Transverse colon (tissue), 4 donors: ENCODE results near the gene ZNF425. TPM values are rescaled to one million over a fixed set of nuclear protein-coding genes. Genes with fewer than 3 reads are reported as not detected.
"Not testable (repeated sequence)": the region's sequence is repeated elsewhere in the genome, so short reads cannot be mapped to it uniquely, and the experiment has no call there.

Experiments used
- DNase-seq: peaks from one replicate; pipeline ENCODE4 v3.0.0-alpha.2; 2019
- H3K27ac ChIP-seq, 4 donors: fragments of 200-600 bp; sonication (generic); 2 replicates each; pipeline ENCODE4 v1.5.1; 2016 to 2018; ENCODE audit warnings: inconsistent platforms in 4 of 4
- H3K27me3 ChIP-seq: fragments of 200-600 bp; sonication (generic); 2 replicates; pipeline ENCODE4 v1.5.1; 2017; ENCODE audit warnings: inconsistent platforms
- H3K36me3 ChIP-seq, 4 donors: fragments of 200-600 bp; sonication (generic); 2 replicates each; pipeline ENCODE4 v1.5.1; 2017 to 2019; ENCODE audit warnings: inconsistent platforms in 4 of 4
- H3K4me1 ChIP-seq, 4 donors: fragments of 200-600 bp; sonication (generic); 2 replicates each; pipeline ENCODE4 v1.5.1; 2017 to 2020; ENCODE audit warnings: inconsistent platforms in 4 of 4
- H3K4me3 ChIP-seq, 4 donors: fragments of 200-600 bp; sonication (generic); 1 replicate in 1 of 4; 2 replicates in 3 of 4; pipeline versions ENCODE4 v1.5.1 to v1.6.1; 2017 to 2019; ENCODE audit warnings: inconsistent platforms in 4 of 4
- H3K9me3 ChIP-seq, 2 donors: fragments of 200-600 bp; sonication (generic); 2 replicates each; pipeline ENCODE4 v1.5.1; 2017 to 2019; ENCODE audit warnings: inconsistent platforms in 2 of 2
- CTCF ChIP-seq, 5 experiments: fragments of 200-600 bp in 3 of 5; fragments of 450-650 bp in 2 of 5; sonication (generic) in 3 of 5; IDR thresholded peaks; 1 replicate in 2 of 5; 2 replicates in 3 of 5; pipeline ENCODE4 v1.5.1; 2016 to 2017; ENCODE audit warnings: antibody characterized with exemption in 5 of 5, inconsistent platforms in 3 of 5, mild to moderate bottlenecking in 2 of 5, moderate library complexity in 1 of 5
- EP300 ChIP-seq: sonication (generic); formaldehyde crosslinking; IDR thresholded peaks from one replicate; pipeline ENCODE4 v1.6.1; 2017; ENCODE audit warnings: antibody characterized with exemption, low read depth
- POLR2A ChIP-seq: fragments of 450-650 bp; IDR thresholded peaks from one replicate; pipeline ENCODE4 v1.6.1; 2016; ENCODE audit warnings: antibody characterized with exemption, mild to moderate bottlenecking, moderate library complexity
- POLR2AphosphoS5 ChIP-seq, 3 donors: sonication (generic); formaldehyde crosslinking; IDR thresholded peaks; one replicate each; pipeline ENCODE4 v1.6.1; 2016; ENCODE audit warnings: antibody characterized with exemption in 3 of 3
- WGBS, 2 donors: methylation state at CpG; one replicate each; pipeline ENCODE4 v1.1.5; 2018; ENCODE audit warnings: low coverage in 1 of 2; 5-methylcytosine and 5-hydroxymethylcytosine counted together
- in situ Hi-C, 4 donors: fragments of 200-750 bp; cut with MboI; loops; one replicate each; pipeline versions ENCODE4 v1.15.0 to v1.15.1; 2017; ENCODE audit warnings: low sequenced_read_pairs in 3 of 4, low pct_ligation_motif_present in 1 of 4, low pct_unique_long_range_greater_than_20kb in 1 of 4
- intact Hi-C: fragments of 100-400 bp; cut with DNase I; formaldehyde crosslinking; loops from one replicate; pipeline ENCODE4 v1.15.1; 2023; ENCODE audit warnings: low total_unique reads
- total RNA-seq, 4 donors: library from RNA; depleted of rRNA; stranded (reverse); fragments of >200 nt; gene quantifications; one replicate each; pipeline ENCODE4 v1.1.0, GENCODE V29; 2016

ZNF425 gene
- total RNA-seq, 4 donors from 2014 or later, result 0.37 to 2.3 (median 1.6) TPM

DNA sequence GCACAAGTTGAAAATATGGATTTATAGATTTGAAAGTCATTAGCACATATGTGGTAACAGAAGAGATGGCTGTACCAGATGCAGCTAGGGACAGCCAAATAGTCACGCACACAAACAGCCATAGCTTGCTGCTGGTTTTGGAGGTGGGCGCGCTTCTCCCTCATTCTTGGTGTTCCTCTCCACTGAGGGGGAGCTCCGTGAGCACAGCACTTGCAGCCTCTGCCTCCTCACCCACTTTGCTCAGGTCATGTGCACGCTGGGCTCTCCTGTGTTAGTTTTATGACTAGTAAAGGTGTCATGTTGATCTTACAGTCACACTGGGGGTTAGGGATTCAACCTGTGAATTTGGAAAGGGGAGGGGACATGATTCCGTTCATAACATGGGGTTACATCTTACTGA, 27.1 kb downstream of the ZNF425 start:
- Histone ChIP-seq H3K36me3 (no peaks in the 10 kb centered on the region), H3K4me3 (no peak overlapping the region), H3K27me3 (no peaks in the 10 kb centered on the region), H3K27ac (no peak overlapping the region), H3K4me1 (no peaks in the 10 kb centered on the region), H3K9me3 (no peaks in the 10 kb centered on the region)
- intact Hi-C loops, result no loop called here
- DNase-seq, result no peak
- 75 to 80% methylated on average over 1 to 6 of the region's 6 CpGs for WGBS, 2 donors
- in situ Hi-C loops, result loop anchor here in 1 of 4 donors (10.0 kb wide), 1 partner anchor 94 kb away; no protein-coding TSS in a partner anchor
- TF ChIP-seq EP300 (no peak), CTCF (IDR thresholded peaks at IDR 0.05) (no peak), POLR2A (no peak), POLR2AphosphoS5 (IDR thresholded peaks at IDR 0.05) (no peak)

- no peaks in the 10 kb centered on the region for H3K27me3 ChIP-seq
- no peaks in the 10 kb centered on the region for H3K9me3 ChIP-seq
- H3K27ac ChIP-seq, result no peak overlapping the region
- 83 to 100% methylated on average over 2 to 4 of the region's 4 CpGs for WGBS, 2 donors
- peaks cover 0 to 9% (median 0%) of the 10 kb centered on the region in 4 donors for H3K4me1 ChIP-seq
- no peak for DNase-seq
- TF ChIP-seq EP300, result no peak
- no peak for TF ChIP-seq POLR2AphosphoS5 (IDR thresholded peaks at IDR 0.05)
- TF ChIP-seq POLR2A, result no peak
- no peak for TF ChIP-seq CTCF (IDR thresholded peaks at IDR 0.05)
- intact Hi-C loops (no loop called here), in situ Hi-C loops (loop anchor here in 1 of 4 donors (10.0 kb wide), 1 partner anchor 92 kb away; no protein-coding TSS in a partner anchor)
- no peak overlapping the region for H3K4me3 ChIP-seq
- no peaks in the 10 kb centered on the region for H3K36me3 ChIP-seq
Measured at GRCh38 chr7:149097088-149097487, 29.0 kb downstream of the ZNF425 start.

DNA sequence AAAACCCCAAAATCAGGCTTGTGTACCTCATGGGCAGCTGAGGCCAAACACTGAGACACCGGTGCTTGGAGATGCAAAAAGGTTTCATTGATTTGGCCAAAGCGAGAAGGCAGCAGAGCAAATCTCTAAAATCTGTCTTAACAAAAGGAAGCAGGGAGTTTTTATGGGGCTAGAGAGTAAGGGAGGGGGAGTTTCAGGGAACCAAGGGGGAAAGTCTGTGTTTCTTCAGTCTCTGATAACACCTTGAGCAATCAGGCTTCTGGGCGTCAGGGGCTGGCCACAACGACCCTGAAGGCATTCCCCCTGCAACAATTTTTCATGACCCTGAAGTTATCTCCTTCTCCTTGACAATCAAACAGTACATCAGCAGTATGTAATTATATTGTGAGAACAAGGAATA, 32.9 kb downstream of the ZNF425 start:
- 36 to 60% methylated on average over 2 to 4 of the region's 4 CpGs for WGBS, 2 donors

DNA sequence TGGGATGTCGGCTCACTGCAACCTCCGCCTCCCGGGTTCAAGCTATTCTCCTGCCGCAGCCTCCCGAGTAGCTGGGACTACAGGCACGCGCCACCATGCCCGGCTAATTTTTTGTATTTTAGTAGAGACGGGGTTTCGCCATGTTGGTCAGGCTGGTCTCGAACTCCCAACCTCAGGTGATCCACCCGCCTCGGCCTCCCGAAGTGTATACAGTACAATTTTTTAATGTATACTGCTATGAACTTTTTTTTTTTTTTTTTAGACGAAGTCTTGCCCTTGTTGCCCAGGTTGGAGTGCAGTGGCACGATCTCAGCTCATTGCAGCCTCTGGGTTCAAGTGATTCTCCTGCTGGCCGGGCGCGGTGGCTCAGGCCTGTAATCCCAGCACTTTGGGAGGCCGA, 33.9 kb downstream of the ZNF425 start:
- intact Hi-C loops, H3K36me3 ChIP-seq, H3K27me3 ChIP-seq, H3K9me3 ChIP-seq, DNase-seq: not testable (repeated sequence)
- H3K4me1 ChIP-seq, result peaks cover 5 to 31% (median 6%) of the 10 kb centered on the region in 4 donors
- H3K27ac ChIP-seq, result peak overlapping the region; percentile 98 to 100 (median 99)
- WGBS, 2 donors, result 82% methylated on average over 20 of the region's 20 CpGs; no CpG with 5 or more reads in 1 of the 2 donors
- in situ Hi-C loops, result loop anchor here in 1 of 4 donors (10.0 kb wide), 1 partner anchor 87 kb away; no protein-coding TSS in a partner anchor
- peak overlapping the region in 1 of 4 donors; percentile 87 for H3K4me3 ChIP-seq

More for the DNA sequence above, 32.9 kb downstream of the ZNF425 start:
- Histone ChIP-seq H3K36me3 (no peaks in the 10 kb centered on the region), H3K4me1 (peaks cover 5 to 31% (median 6%) of the 10 kb centered on the region in 4 donors), H3K27ac (peak overlapping the region in 2 of 4 donors; percentile 98 to 99), H3K27me3 (no peaks in the 10 kb centered on the region), H3K4me3 (no peak overlapping the region), H3K9me3 (no peaks in the 10 kb centered on the region)
- no peak for TF ChIP-seq CTCF (IDR thresholded peaks at IDR 0.05)
- TF ChIP-seq EP300, result no peak
- TF ChIP-seq POLR2AphosphoS5 (IDR thresholded peaks at IDR 0.05), result no peak
- TF ChIP-seq POLR2A, result no peak
- no peak for DNase-seq
- intact Hi-C loops, result no loop called here
- in situ Hi-C loops, result loop anchor here in 1 of 4 donors (10.0 kb wide), 1 partner anchor 88 kb away; no protein-coding TSS in a partner anchor
